ENCODE data around the gene CEACAM19. TPM values are rescaled to one million over a fixed set of nuclear protein-coding genes. Genes with fewer than 3 reads are reported as not detected.
A peak's percentile ranks its signal among the peaks of the same experiment; 100 is the strongest.

CEACAM19 gene
- total and polyA plus RNA-seq, 2 of the 13 experiments (the other 11 are each of a cell fraction or from before 2014, with no cell fraction given) = 1.3 to 4.0 TPM

GRCh38 chr19:44723952-44724319 is 52.7 kb downstream of the CEACAM19 start (continued):
- TF ChIP-seq CEBPZ (IDR thresholded peaks at IDR 0.05; ENCODE audit: low read length) = no peak
- no peak for TF ChIP-seq NAIF1 (CRISPR knock-in tag; IDR thresholded peaks at IDR 0.05; ENCODE audit: borderline replicate concordance)
- no peak for TF ChIP-seq AKNA (CRISPR knock-in tag; IDR thresholded peaks at IDR 0.05; ENCODE audit: borderline replicate concordance)
- TF ChIP-seq ZNF788 (CRISPR knock-in tag; IDR thresholded peaks at IDR 0.05; ENCODE audit: borderline replicate concordance) = peak; percentile 50; the same call in 1 of the 2 replicates
- peak; percentile 70; the same call in 1 of the 2 replicates for TF ChIP-seq ZNF205 (CRISPR knock-in tag; IDR thresholded peaks at IDR 0.05)
- TF ChIP-seq RFXAP (CRISPR knock-in tag; IDR thresholded peaks at IDR 0.05; ENCODE audit: borderline replicate concordance) = peak; percentile 44; the same call in 1 of the 2 replicates
- no peak for TF ChIP-seq NFYC (CRISPR knock-in tag; IDR thresholded peaks at IDR 0.05)
- no peak for TF ChIP-seq LRRFIP1 (CRISPR knock-in tag; conservative IDR thresholded peaks at IDR 0.05)
- no peak for TF ChIP-seq FIP1L1 (IDR thresholded peaks at IDR 0.05; ENCODE audit: borderline replicate concordance, insufficient read depth, low read depth, low read length)
- TF ChIP-seq ZNF512B (CRISPR knock-in tag; IDR thresholded peaks at IDR 0.05; ENCODE audit: borderline replicate concordance) = peak; percentile 15; the same call in 1 of the 2 replicates
